T-cell (primary cell): ENCODE data around the gene PXMP4. TPM values are rescaled to one million over a fixed set of nuclear protein-coding genes. Genes with fewer than 3 reads are reported as not detected.

Source experiments
- ATAC-seq, 4 experiments: fragments of 200-7000 bp in 3 of 4; fragments of 150-1000 bp in 1 of 4; cut with Tn5 transposase; replicated peaks in 1 of 4; 1 replicate in 3 of 4; 2 replicates in 1 of 4; pipeline ENCODE4 v1.10.0; 2021; ENCODE audit warnings: moderate library complexity in 3 of 4, mild to moderate bottlenecking in 2 of 4, moderate number of reproducible peaks in 1 of 4
- CTCF ChIA-PET, 2 donors: fragments of 300-600 bp; sonication (Branson Sonifier 250); formaldehyde crosslinking; loops; one replicate each; lab custom pipeline; 2022; ENCODE audit warnings: antibody characterized with exemption in 2 of 2; lab: Charles Lee
- POLR2A ChIA-PET, 2 donors: fragments of 300-600 bp; sonication (Branson Sonifier 250); formaldehyde crosslinking; loops; one replicate each; lab custom pipeline; 2022; ENCODE audit warnings: antibody characterized with exemption in 2 of 2; lab: Charles Lee
- DNase-seq, 35 experiments: peaks; one replicate each; pipeline versions ENCODE4 v3.0.0 to v3.0.0-alpha.2; 2013 to 2023
- H3K27ac ChIP-seq: one replicate; pipeline ENCODE4 v1.5.1; 2013; ENCODE audit warnings: low read length
- H3K27me3 ChIP-seq, 2 experiments: replicated peaks in 1 of 2; 1 replicate in 1 of 2; 2 replicates in 1 of 2; pipeline versions ENCODE4 v1.6.1 to v1.7.0; 2013; ENCODE audit warnings: low read length in 1 of 2, mixed read lengths in 1 of 2; ENCODE audit not compliant: control insufficient read depth in 2 of 2, insufficient read depth in 2 of 2; ENCODE audit errors: extremely low read depth in 1 of 2
- H3K36me3 ChIP-seq, 2 donors: 1 replicate in 1 of 2; 2 replicates in 1 of 2; pipeline versions ENCODE4 v1.6.1 to v1.7.0; 2013; ENCODE audit warnings: low read length in 1 of 2; ENCODE audit not compliant: control insufficient read depth in 2 of 2, insufficient read depth in 1 of 2; ENCODE audit errors: extremely low read depth in 1 of 2
- H3K4me1 ChIP-seq, 2 experiments: 1 replicate in 1 of 2; 2 replicates in 1 of 2; pipeline versions ENCODE4 v1.6.1 to v1.7.0; 2013; ENCODE audit warnings: low read length in 2 of 2, mixed read lengths in 1 of 2; ENCODE audit not compliant: insufficient read depth in 2 of 2, control insufficient read depth in 1 of 2; ENCODE audit errors: extremely low read depth in 1 of 2
- H3K4me3 ChIP-seq, 2 donors: 1 replicate in 1 of 2; 2 replicates in 1 of 2; pipeline versions ENCODE4 v1.5.1 to v1.7.0; 2013; ENCODE audit warnings: mild to moderate bottlenecking in 2 of 2, low read length in 1 of 2, moderate library complexity in 1 of 2; ENCODE audit not compliant: control insufficient read depth in 1 of 2; ENCODE audit errors: extremely low read depth in 1 of 2
- H3K9me3 ChIP-seq: 2 replicates; pipeline ENCODE4 v1.7.0; 2013
- H3K27ac Mint-ChIP-seq, 2 donors: one replicate each; pipeline ENCODE4 v1.8.0; 2020 to 2021; ENCODE audit warnings: mild to moderate bottlenecking in 2 of 2, mixed read lengths in 2 of 2
- H3K27me3 Mint-ChIP-seq, 2 donors: one replicate each; pipeline ENCODE4 v1.8.0; 2021 to 2022; ENCODE audit warnings: mixed read lengths in 2 of 2
- H3K36me3 Mint-ChIP-seq: one replicate; pipeline ENCODE4 v1.8.0; 2021; ENCODE audit warnings: mixed read lengths
- H3K4me1 Mint-ChIP-seq, 3 donors: one replicate each; pipeline ENCODE4 v1.8.0; 2020 to 2022; ENCODE audit warnings: mixed read lengths in 3 of 3, mild to moderate bottlenecking in 1 of 3
- H3K4me3 Mint-ChIP-seq, 3 donors: one replicate each; pipeline ENCODE4 v1.8.0; 2020 to 2022; ENCODE audit warnings: mild to moderate bottlenecking in 3 of 3, mixed read lengths in 3 of 3, moderate library complexity in 3 of 3
- H3K9me3 Mint-ChIP-seq, 3 donors: one replicate each; pipeline ENCODE4 v1.8.0; 2020 to 2022; ENCODE audit warnings: mixed read lengths in 3 of 3
- WGBS: methylation state at CpG from one replicate; pipeline ENCODE4 v1.1.5; 2013; ENCODE audit warnings: missing lambda C conversion rate; ENCODE audit not compliant: insufficient coverage; 5-methylcytosine and 5-hydroxymethylcytosine counted together
- total RNA-seq, 35 experiments: library from RNA in 6 of 35; stranded (reverse) in 6 of 35; fragments of 120-200 nt in 1 of 35; gene quantifications; one replicate each; pipeline versions ENCODE4 v1.2.1 to v1.2.4 and lab custom pipeline; 2013 to 2026

PXMP4 gene
- total RNA-seq, 5 donors from 2014 or later (not counting 1 experiment from before 2014, with no cell fraction given), result 6.1 to 15.4 (median 13.9) TPM

- H3K27ac Mint-ChIP-seq, result peak overlapping the region in 1 of 2 donors; percentile 55
- ChIA-PET CTCF (no interaction called here), POLR2A (interaction anchor here in 1 of 2 donors (0.5 kb wide), 1 partner anchor 216 kb away, joined by 3 read pairs; no protein-coding TSS in a partner anchor)
- Histone ChIP-seq H3K27ac (no peak overlapping the region), H3K27me3 (peaks cover 0 to 3% of the 10 kb centered on the region in 2 experiments), H3K9me3 (no peaks in the 10 kb centered on the region), H3K4me1 (peaks cover 3 to 47% of the 10 kb centered on the region in 2 experiments), H3K4me3 (no peak overlapping the region), H3K36me3 (no peaks in the 10 kb centered on the region)
- ATAC-seq, result no peak
- DNase-seq, result no peak
- no peaks in the 10 kb centered on the region for H3K36me3 Mint-ChIP-seq
- H3K9me3 Mint-ChIP-seq, result no peaks in the 10 kb centered on the region
- WGBS, result 92% methylated on average over 11 of the region's 13 CpGs
- no peaks in the 10 kb centered on the region for H3K27me3 Mint-ChIP-seq
- no peak overlapping the region for H3K4me3 Mint-ChIP-seq
- peaks cover 31 to 39% (median 33%) of the 10 kb centered on the region in 3 donors for H3K4me1 Mint-ChIP-seq
These were observed 50.1 kb downstream of the PXMP4 start for GRCh38 chr20:33669873-33670640.

- DNase-seq, result no peak
- H3K27me3 ChIP-seq, result peaks cover 0 to 3% of the 10 kb centered on the region in 2 experiments
- H3K9me3 ChIP-seq, result no peaks in the 10 kb centered on the region
- peaks cover 36 to 43% (median 36%) of the 10 kb centered on the region in 3 donors for H3K4me1 Mint-ChIP-seq
- CTCF ChIA-PET, result interaction anchor here in 1 of 2 donors (1.1 to 2.9 kb wide), 3 partner anchors 17 to 225 kb away, joined by 3 to 11 read pairs (median 4); partner anchors contain the start of gene SNTA1
- peak overlapping the region in 1 of 2 donors; percentile 27 for H3K27ac Mint-ChIP-seq
- no peaks in the 10 kb centered on the region for H3K36me3 ChIP-seq
- no peak overlapping the region for H3K4me3 ChIP-seq
- no peaks in the 10 kb centered on the region for H3K9me3 Mint-ChIP-seq
- no peak overlapping the region for H3K4me3 Mint-ChIP-seq
- 100% methylated on average over 1 of the region's 5 CpGs for WGBS
- POLR2A ChIA-PET, result interaction anchor here in 1 of 2 donors (0.5 kb wide), 1 partner anchor 215 kb away, joined by 3 read pairs; no protein-coding TSS in a partner anchor
- ATAC-seq, result no peak
- H3K27ac ChIP-seq, result no peak overlapping the region
- no peaks in the 10 kb centered on the region for H3K27me3 Mint-ChIP-seq
- H3K36me3 Mint-ChIP-seq, result no peaks in the 10 kb centered on the region
- H3K4me1 ChIP-seq, result peaks cover 3 to 49% of the 10 kb centered on the region in 2 experiments
These were observed 50.9 kb downstream of the PXMP4 start for GRCh38 chr20:33669224-33669623.

GRCh38 chr20:33668466-33669155, 51.5 kb downstream of the PXMP4 start:
- Histone ChIP-seq H3K4me3 (peak overlapping the region in 1 of 2 donors; percentile 73), H3K4me1 (peaks cover 7 to 50% of the 10 kb centered on the region in 2 experiments), H3K36me3 (no peaks in the 10 kb centered on the region), H3K27me3 (peaks cover 0 to 2% of the 10 kb centered on the region in 2 experiments), H3K9me3 (no peaks in the 10 kb centered on the region), H3K27ac (no peak overlapping the region)
- no peaks in the 10 kb centered on the region for H3K9me3 Mint-ChIP-seq
- H3K4me3 Mint-ChIP-seq, result peak overlapping the region; percentile 74 to 95 (median 81)
- no peak for DNase-seq
- ChIA-PET CTCF (interaction anchor here (0.6 to 2.9 kb wide), 10 partner anchors 11 to 1736 kb away, joined by 3 to 11 read pairs (median 3); partner anchors contain the start of genes CDK5RAP1 (in 1 of the 2) and SNTA1 (in 1 of the 2)), POLR2A (interaction anchor here (0.5 to 0.6 kb wide), 3 partner anchors 57 to 265 kb away, joined by 3 to 7 read pairs (median 3); no protein-coding TSS in a partner anchor)
- H3K4me1 Mint-ChIP-seq, result peaks cover 40 to 46% (median 41%) of the 10 kb centered on the region in 3 donors
- WGBS, result 94% methylated on average over 11 of the region's 13 CpGs
- no peaks in the 10 kb centered on the region for H3K27me3 Mint-ChIP-seq
- H3K36me3 Mint-ChIP-seq, result no peaks in the 10 kb centered on the region
- ATAC-seq, result no peak
- H3K27ac Mint-ChIP-seq, result peak overlapping the region; percentile 27 to 68

GRCh38 chr20:33667676-33668465, 52.2 kb downstream of the PXMP4 start:
- 5% methylated on average over 47 of the region's 47 CpGs for WGBS
- Mint-ChIP-seq H3K4me1 (peaks cover 35 to 41% (median 39%) of the 10 kb centered on the region in 3 donors), H3K36me3 (no peaks in the 10 kb centered on the region), H3K4me3 (peak overlapping the region; percentile 74 to 95 (median 81)), H3K27me3 (no peaks in the 10 kb centered on the region), H3K27ac (peak overlapping the region; percentile 27 to 68), H3K9me3 (no peaks in the 10 kb centered on the region)
- ATAC-seq (peak; percentile 58 to 68 (median 64)), DNase-seq (peak in 34 of 35 experiments; percentile 34 to 87 (median 66))
- Histone ChIP-seq H3K27ac (no peak overlapping the region), H3K4me3 (peak overlapping the region; percentile 73 to 81), H3K27me3 (no peaks in the 10 kb centered on the region), H3K4me1 (peaks cover 4 to 48% of the 10 kb centered on the region in 2 experiments), H3K36me3 (no peaks in the 10 kb centered on the region), H3K9me3 (no peaks in the 10 kb centered on the region)
- POLR2A ChIA-PET, result interaction anchor here (0.5 to 0.6 kb wide), 3 partner anchors 58 to 265 kb away, joined by 3 to 4 read pairs (median 3); no protein-coding TSS in a partner anchor
- CTCF ChIA-PET, result interaction anchor here (0.6 to 2.9 kb wide), 11 partner anchors 12 to 1736 kb away, joined by 3 to 11 read pairs (median 3); partner anchors contain the start of genes CBFA2T2 (in 1 of the 2), CDK5RAP1 (in 1 of the 2) and SNTA1 (in 1 of the 2)

GRCh38 chr20:33667245-33667675, 52.9 kb downstream of the PXMP4 start:
- Mint-ChIP-seq H3K4me3 (peak overlapping the region; percentile 74 to 95 (median 81)), H3K4me1 (peaks cover 38 to 44% (median 39%) of the 10 kb centered on the region in 3 donors), H3K9me3 (no peaks in the 10 kb centered on the region), H3K36me3 (no peaks in the 10 kb centered on the region), H3K27ac (peak overlapping the region; percentile 27 to 68), H3K27me3 (no peaks in the 10 kb centered on the region)
- peak; percentile 10 to 22 (median 15) for ATAC-seq
- no peaks in the 10 kb centered on the region for H3K36me3 ChIP-seq
- ChIA-PET CTCF (interaction anchor here (0.5 to 2.9 kb wide), 9 partner anchors 12 to 1429 kb away, joined by 3 to 11 read pairs (median 3); partner anchors contain the start of genes CBFA2T2 (in 1 of the 2), CDK5RAP1 (in 1 of the 2) and SNTA1 (in 1 of the 2)), POLR2A (interaction anchor here in 1 of 2 donors (0.6 kb wide), 1 partner anchor 106 kb away, joined by 4 read pairs; no protein-coding TSS in a partner anchor)
- no peaks in the 10 kb centered on the region for H3K9me3 ChIP-seq
- no peak overlapping the region for H3K27ac ChIP-seq
- peaks cover 8 to 50% of the 10 kb centered on the region in 2 experiments for H3K4me1 ChIP-seq
- no peaks in the 10 kb centered on the region for H3K27me3 ChIP-seq
- DNase-seq, result peak in 14 of 35 experiments; percentile 7 to 60 (median 30)
- H3K4me3 ChIP-seq, result peak overlapping the region; percentile 73 to 81
- 7% methylated on average over 55 of the region's 55 CpGs for WGBS
